Neural cell (in vitro differentiated cells): ENCODE measurements around the gene COL5A1. TPM values are rescaled to one million over a fixed set of nuclear protein-coding genes. Genes with fewer than 3 reads are reported as not detected.

Experiments
- H2AFZ ChIP-seq: fragments of 200-600, 300-800 bp; sonication (generic), shearing (Covaris generic); 2 replicates; pipeline ENCODE4 v1.6.0; 2014; ENCODE audit warnings: low read depth, mild to moderate bottlenecking, antibody characterized with exemption, low read length, moderate library complexity
- H3F3A ChIP-seq: fragments of 200-600 bp; shearing (Covaris generic); 2 replicates; pipeline ENCODE4 v1.6.1; 2016; ENCODE audit warnings: mild to moderate bottlenecking, moderate library complexity, mixed read lengths, antibody characterized with exemption, low read length; ENCODE audit not compliant: insufficient read depth, poor library complexity, severe bottlenecking
- H3K27ac ChIP-seq: fragments of 200-600, 300-800 bp; sonication (generic), shearing (Covaris generic); 2 replicates; pipeline ENCODE4 v1.5.1; 2014; ENCODE audit warnings: mild to moderate bottlenecking, low read length, moderate library complexity
- H3K27me3 ChIP-seq: fragments of 300-800, 200-600 bp; sonication (generic), shearing (Covaris generic); 2 replicates; pipeline ENCODE4 v1.6.0; 2014; ENCODE audit warnings: mild to moderate bottlenecking, low read depth, low read length, moderate library complexity; ENCODE audit not compliant: insufficient read depth
- H3K36me3 ChIP-seq: fragments of 300-800, 200-600 bp; sonication (generic), shearing (Covaris generic); 2 replicates; pipeline ENCODE4 v1.5.1; 2014; ENCODE audit warnings: mild to moderate bottlenecking, antibody characterized with exemption, low read length, moderate library complexity; ENCODE audit not compliant: insufficient read depth
- H3K4me2 ChIP-seq: fragments of 300-800, 200-600 bp; sonication (generic), shearing (Covaris generic); 2 replicates; pipeline ENCODE4 v1.6.0; 2014; ENCODE audit warnings: mild to moderate bottlenecking, low read length
- H3K4me3 ChIP-seq: fragments of 300-800, 200-600 bp; sonication (generic), shearing (Covaris generic); 2 replicates; pipeline ENCODE4 v1.5.1; 2014; ENCODE audit warnings: mild to moderate bottlenecking, low read length, moderate library complexity
- H3K79me2 ChIP-seq: fragments of 200-600 bp; shearing (Covaris generic); replicated peaks from 2 replicates; pipeline ENCODE4 v1.6.0; 2014; ENCODE audit warnings: mild to moderate bottlenecking, low read length, moderate library complexity; ENCODE audit not compliant: insufficient read depth
- H3K9ac ChIP-seq: fragments of 300-800, 200-600 bp; sonication (generic), shearing (Covaris generic); 2 replicates; pipeline ENCODE4 v1.6.1; 2016; ENCODE audit warnings: mild to moderate bottlenecking, low read length, mixed read lengths
- H3K9me2 ChIP-seq: fragments of 200-600 bp; shearing (Covaris generic); 2 replicates; pipeline ENCODE4 v1.6.1; 2016; ENCODE audit warnings: mild to moderate bottlenecking, low read length, mixed read lengths; ENCODE audit not compliant: insufficient read depth
- H3K9me3 ChIP-seq: fragments of 200-600, 300-800 bp; sonication (generic), shearing (Covaris generic); 2 replicates; pipeline ENCODE4 v1.6.1; 2016; ENCODE audit warnings: mild to moderate bottlenecking, mixed run types, low read length, moderate library complexity, mixed read lengths
- H4K20me1 ChIP-seq: fragments of 200-600 bp; shearing (Covaris generic); 2 replicates; pipeline ENCODE4 v1.6.1; 2016; ENCODE audit warnings: mild to moderate bottlenecking, mixed run types; ENCODE audit not compliant: insufficient read depth
- CTCF ChIP-seq: fragments of 450-650 bp; IDR thresholded peaks from 2 replicates; pipeline ENCODE4 v1.5.1; 2014; ENCODE audit warnings: antibody characterized with exemption, mild to moderate bottlenecking, moderate library complexity; ENCODE audit not compliant: poor library complexity, severe bottlenecking
- EZH2 ChIP-seq: fragments of 200-600, 300-800 bp; shearing (Covaris generic), sonication (generic); IDR thresholded peaks from 2 replicates; pipeline ENCODE4 v1.6.1; 2014; ENCODE audit warnings: antibody characterized with exemption, low read length, borderline replicate concordance, mild to moderate bottlenecking; ENCODE audit not compliant: insufficient read depth, poor library complexity, severe bottlenecking
- MXI1 ChIP-seq: fragments of 450-650 bp; conservative IDR thresholded peaks from 2 replicates; pipeline ENCODE4 v1.6.1; 2014; ENCODE audit warnings: antibody characterized with exemption, mild to moderate bottlenecking; ENCODE audit not compliant: poor library complexity, severe bottlenecking
- POLR2AphosphoS5 ChIP-seq: IDR thresholded peaks from 2 replicates; pipeline ENCODE4 v1.6.1; 2012
- RAD21 ChIP-seq: fragments of 450-650 bp; conservative IDR thresholded peaks from 2 replicates; pipeline ENCODE4 v1.6.1; 2014; ENCODE audit warnings: antibody characterized with exemption, mild to moderate bottlenecking, moderate library complexity
- REST ChIP-seq: IDR thresholded peaks from 2 replicates; pipeline ENCODE4 v1.6.1; 2012; ENCODE audit warnings: borderline replicate concordance
- SMC3 ChIP-seq: fragments of 450-650 bp; conservative IDR thresholded peaks from 2 replicates; pipeline ENCODE4 v1.6.1; 2014; ENCODE audit warnings: antibody characterized with exemption, mild to moderate bottlenecking, moderate library complexity; ENCODE audit not compliant: poor library complexity
- TAF1 ChIP-seq: IDR thresholded peaks from 2 replicates; pipeline ENCODE4 v1.6.1; 2012; ENCODE audit warnings: low read depth
- polyA plus RNA-seq: library from polyadenylated mRNA; depleted of rRNA; stranded (reverse); fragments of >200 nt; gene quantifications from 2 replicates; pipeline ENCODE4 v1.2.3, GENCODE V29; 2014

The COL5A1 gene
- polyA plus RNA-seq, 1 donor from 2014 or later: not detected

GRCh38 chr9:134680393-134681060, 38.9 kb downstream of the COL5A1 start:
- TF ChIP-seq SMC3 (no peak), POLR2AphosphoS5 (no peak), MXI1 (no peak), REST (no peak), TAF1 (no peak)
- no peak overlapping the region for H3K27ac ChIP-seq
- no peak overlapping the region for H2AFZ ChIP-seq
- no peak overlapping the region for H3K4me3 ChIP-seq
- no peaks in the 10 kb centered on the region for H4K20me1 ChIP-seq
- H3F3A ChIP-seq: no peaks in the 10 kb centered on the region
- H3K79me2 ChIP-seq: no peaks in the 10 kb centered on the region
- no peaks in the 10 kb centered on the region for H3K9me3 ChIP-seq
- H3K27me3 ChIP-seq: no peaks in the 10 kb centered on the region
- no peak overlapping the region for H3K4me2 ChIP-seq
- H3K9ac ChIP-seq: no peak overlapping the region
- no peaks in the 10 kb centered on the region for H3K36me3 ChIP-seq
- H3K9me2 ChIP-seq: no peaks in the 10 kb centered on the region

GRCh38 chr9:134681061-134681661, 39.6 kb downstream of the COL5A1 start:
- Histone ChIP-seq H2AFZ (no peak overlapping the region), H3K9me3 (no peaks in the 10 kb centered on the region), H3K9me2 (no peaks in the 10 kb centered on the region), H3K27ac (no peak overlapping the region), H4K20me1 (no peaks in the 10 kb centered on the region), H3K9ac (no peak overlapping the region), H3K4me3 (no peak overlapping the region), H3K27me3 (no peaks in the 10 kb centered on the region), H3K4me2 (no peak overlapping the region), H3K79me2 (no peaks in the 10 kb centered on the region), H3K36me3 (no peaks in the 10 kb centered on the region), H3F3A (no peaks in the 10 kb centered on the region)
- no peak for TF ChIP-seq EZH2
- TF ChIP-seq POLR2AphosphoS5: no peak
- no peak for TF ChIP-seq TAF1
- no peak for TF ChIP-seq MXI1
- no peak for TF ChIP-seq CTCF
- TF ChIP-seq SMC3: no peak
- no peak for TF ChIP-seq RAD21
